DMS 273 (cell line): ENCODE data around the gene FAM83E.

ENCODE experiments used
- DNase-seq: peaks from one replicate; lab custom pipeline; 2025; ENCODE audit not compliant: unreplicated experiment; lab: John Stamatoyannopoulos, UW

The FAM83E gene

GRCh38 chr19:48613852-48614435, 932 bp downstream of the FAM83E start:
- DNase-seq: peak; percentile 83

DNA sequence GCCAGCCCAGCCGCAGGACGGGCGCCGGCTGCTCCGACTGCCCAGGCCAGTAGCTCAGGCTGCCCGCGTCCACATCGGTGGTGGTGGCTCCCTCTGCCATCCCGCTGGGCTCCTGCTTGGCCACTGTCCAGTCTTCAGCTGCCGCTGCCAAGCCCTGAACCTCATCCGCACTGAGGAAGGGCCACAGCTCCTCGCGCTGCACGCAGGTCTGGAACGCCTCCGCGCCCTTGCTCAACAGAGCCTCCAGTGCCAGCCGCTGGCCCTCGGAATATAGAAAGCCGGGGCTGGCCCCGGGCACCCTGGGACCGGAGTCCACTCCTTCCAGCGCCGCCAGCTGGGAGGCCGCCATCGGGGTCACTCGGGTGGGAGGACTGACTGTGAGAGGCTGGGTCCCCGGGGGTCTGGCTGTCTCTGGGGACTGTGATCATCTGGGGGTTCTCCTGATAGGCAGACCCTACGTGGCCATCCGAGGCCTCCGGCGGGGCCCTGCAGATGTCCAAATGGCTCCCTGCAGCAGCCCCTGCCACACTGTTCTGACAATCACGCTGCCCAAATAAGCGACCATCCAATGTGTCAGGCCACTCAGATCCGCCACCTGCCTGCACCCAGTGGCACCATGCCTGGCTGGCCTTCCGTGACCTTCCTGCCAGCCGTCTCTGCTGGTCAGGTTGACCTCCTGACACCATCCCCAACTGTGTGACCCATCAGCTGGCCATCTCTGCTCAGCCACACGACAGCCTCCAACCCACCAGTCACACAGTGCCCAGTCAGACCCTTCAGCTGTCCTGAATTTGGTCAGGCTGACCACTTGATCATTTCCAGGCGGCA, 1.6 kb downstream of the FAM83E start:
- peak; percentile 60 for DNase-seq

- DNase-seq: peak; percentile 36
Observed at GRCh38 chr19:48611872-48612271, 3.0 kb downstream of the FAM83E start.

- no peak for DNase-seq
Observed at GRCh38 chr19:48609571-48610108, 5.2 kb downstream of the FAM83E start.

DNA sequence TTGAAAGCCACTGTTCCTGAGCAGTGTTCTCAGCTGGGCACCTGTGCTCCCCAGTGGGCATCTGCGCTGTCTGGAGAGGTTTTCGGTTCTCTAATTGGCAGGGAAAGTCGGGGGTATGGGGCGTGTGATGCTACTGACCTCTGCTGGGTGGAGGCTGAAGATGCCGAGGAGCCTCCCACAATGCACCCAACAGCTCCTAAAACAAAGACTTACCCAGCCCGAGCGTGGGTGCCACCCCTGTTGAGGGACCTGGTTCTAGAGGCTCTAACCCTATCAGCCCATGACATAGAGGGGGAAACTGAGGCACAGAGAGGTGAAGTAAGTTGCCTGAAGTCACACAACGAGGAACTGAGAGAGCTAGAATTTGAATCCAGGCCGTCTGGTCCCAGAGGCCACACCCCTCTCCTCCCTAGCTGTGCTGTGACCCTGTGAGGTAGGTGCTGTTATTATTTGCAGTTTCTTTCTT, 6.0 kb downstream of the FAM83E start:
- DNase-seq: peak; percentile 87

DNA sequence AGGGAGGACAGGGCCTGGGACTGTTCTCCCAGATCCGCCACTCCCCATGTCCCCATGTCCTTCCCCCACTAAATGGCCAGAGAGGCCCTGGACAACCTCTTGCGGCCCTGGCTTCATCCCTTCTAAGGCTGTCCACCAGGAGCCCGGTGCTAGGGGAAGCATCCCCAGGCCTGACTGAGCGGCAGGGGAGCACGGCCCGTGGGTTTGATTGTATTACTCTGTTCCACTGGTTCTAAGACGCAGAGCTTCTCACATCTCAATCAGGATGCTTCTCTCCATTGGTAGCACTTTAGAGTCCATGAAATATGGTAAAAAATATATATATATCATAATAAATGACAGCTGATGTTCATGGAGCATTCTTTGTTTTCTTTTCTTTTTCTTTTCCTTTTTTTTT, 7.5 kb downstream of the FAM83E start:
- DNase-seq: no peak

- DNase-seq: no peak
Observed at GRCh38 chr19:48606463-48607358, 8.2 kb downstream of the FAM83E start, which contains the start of gene SPACA4. SPACA4 (plus strand) TSS chr19:48606742; CDS start chr19:48606979, 237 bp downstream.

DNA sequence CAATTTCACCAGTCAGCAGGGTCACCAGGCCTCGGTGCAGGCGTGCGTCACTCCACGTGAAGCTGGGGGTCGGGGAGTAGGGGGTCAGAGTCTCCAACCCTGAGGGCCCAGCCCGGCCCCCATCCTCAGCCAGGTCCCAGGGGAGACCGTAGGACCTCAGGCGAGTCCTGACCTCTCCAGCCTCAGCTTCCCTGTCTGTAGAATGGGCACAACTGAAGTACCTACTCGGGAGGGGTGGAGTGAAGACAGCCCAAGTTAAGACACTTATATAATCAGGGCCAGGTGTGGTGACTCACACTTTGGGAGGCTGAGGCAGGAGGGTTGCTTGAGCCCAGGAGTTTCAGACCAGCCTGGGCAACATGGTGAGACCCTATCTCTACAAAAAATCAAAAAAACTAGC, 11.0 kb downstream of the FAM83E start:
- no peak for DNase-seq

DNA sequence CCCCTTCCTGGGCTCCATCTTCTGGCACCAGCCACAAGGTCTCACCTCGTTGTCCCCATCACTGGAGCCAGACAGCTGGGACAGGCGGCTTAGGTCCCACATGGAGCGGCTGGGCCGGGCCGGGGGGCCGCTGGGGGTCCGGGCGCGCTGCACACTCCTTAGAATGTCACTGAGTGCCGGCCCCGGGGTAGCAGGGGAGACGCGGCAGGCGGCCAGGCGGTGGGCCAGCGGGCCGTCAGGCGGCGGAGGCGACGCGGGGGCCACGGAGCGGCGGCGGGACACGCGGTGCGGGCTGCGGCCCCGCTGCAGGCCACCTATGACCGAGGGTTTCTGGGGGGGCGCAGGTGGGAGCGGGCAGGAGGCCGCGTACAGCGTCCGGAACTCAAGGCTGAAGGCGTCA, 11.4 kb downstream of the FAM83E start:
- no peak for DNase-seq

- no peak for DNase-seq
Observed at GRCh38 chr19:48603001-48603400, 11.9 kb downstream of the FAM83E start.

DNA sequence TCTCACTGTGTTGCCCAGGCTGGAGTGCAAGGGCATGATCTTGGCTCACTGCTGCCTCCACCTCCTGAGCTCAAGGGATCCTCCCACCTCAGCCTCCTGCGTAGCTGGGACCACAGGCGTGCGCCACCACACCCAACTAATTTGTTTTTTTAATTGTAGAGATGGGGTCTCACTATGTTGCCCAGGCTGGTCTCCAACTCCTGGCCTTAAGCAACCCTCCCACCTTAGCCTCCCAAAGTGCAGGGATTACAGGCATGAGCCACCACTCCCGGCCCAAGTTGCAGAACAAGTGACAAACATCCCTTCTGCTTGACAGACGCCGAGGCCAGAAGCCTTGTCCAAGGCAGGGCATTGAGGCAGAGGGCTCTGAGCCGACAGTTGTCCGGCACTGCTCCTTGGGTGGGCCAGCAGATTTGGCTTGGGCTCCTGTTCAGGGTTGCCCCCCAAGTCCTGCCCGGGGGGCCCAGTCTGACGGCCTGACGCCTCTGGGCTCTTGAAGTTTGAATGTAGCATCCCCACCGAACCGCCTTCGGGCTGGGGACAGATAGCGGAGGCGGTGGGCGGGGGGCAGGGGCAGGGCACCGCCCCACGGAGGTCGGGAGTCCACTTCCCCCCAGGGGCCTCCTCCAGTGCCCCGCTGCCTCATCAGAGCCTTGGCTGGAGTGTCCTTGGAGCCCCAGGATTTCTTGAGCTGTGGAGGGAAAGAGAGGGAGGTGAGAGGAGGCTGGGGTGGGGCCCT, 14.0 kb downstream of the FAM83E start:
- DNase-seq: no peak

- no peak for DNase-seq
Observed at GRCh38 chr19:48598996-48599700, 15.7 kb downstream of the FAM83E start.

- no peak for DNase-seq
Observed at GRCh38 chr19:48596679-48597465, 18.0 kb downstream of the FAM83E start.

DNA sequence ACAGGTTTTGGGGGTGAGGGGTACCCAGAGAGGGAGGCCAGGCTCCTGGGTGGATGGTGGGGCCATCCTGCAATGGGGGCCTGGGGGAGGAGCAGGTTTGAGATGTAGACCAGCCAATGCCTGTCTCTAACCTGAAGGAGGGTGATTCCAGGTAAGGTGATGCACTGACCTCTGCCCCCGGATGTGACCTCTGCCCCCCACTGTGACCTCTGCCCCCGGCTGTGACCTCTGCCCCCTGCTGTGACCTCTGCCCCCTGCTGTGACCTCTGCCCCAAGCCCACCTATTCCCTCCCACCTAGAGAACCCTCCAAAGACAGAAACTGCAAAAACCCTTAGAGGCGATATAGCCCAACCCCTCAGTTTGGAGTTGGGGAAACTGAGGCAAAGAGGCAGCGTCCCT, 18.6 kb downstream of the FAM83E start:
- no peak for DNase-seq

GRCh38 chr19:48595833-48596232, 19.0 kb downstream of the FAM83E start:
- no peak for DNase-seq

DNA sequence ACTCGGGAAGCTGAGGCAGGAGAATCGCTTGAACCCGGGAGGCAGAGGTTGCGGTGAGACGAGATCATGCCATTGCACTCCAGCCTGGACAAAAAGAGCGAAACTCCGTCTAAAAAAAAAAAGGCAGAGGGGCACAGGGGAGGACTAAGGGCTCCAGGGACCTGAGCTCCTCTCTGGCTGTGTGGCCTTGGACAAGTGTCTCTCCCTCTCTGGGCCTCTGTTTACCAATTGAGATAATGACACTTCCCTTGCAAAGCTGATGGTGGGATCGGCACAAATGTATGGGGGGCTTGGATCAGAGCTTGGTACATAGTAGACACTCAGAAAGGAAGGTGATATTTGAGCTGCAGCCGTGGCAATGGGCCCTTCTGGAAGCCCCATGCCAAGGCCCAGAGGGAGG, 19.7 kb downstream of the FAM83E start:
- no peak for DNase-seq

DNA sequence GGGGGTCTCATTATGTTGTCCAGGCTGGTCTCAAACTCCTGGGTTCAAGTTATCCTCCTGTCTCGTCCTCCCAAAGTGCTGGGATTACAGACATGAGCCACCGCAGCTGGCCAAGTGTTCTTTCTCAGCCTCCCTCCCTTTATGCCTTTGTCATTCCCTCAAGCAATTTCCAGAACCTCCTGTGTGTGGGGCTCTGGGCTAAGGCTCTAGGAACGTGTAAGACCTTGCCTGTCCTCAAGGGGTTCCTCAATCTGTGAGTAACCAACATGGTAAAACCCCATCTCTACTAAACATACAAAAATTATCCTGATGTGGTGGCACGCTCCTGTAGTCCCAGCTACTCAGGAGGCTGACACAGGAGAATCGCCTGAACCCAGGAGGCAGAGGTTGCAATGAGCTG, 23.9 kb downstream of the FAM83E start:
- peak; percentile 38 for DNase-seq

GRCh38 chr19:48588670-48589401, 26.0 kb downstream of the FAM83E start:
- peak; percentile 95 for DNase-seq
